22Rv1 (cell line): Measurements from ENCODE around the gene OR10G7.

Source experiments
- H3K27ac ChIP-seq: fragments of 450-650 bp; 2 replicates; pipeline ENCODE4 v1.5.1; 2017
- CTCF ChIP-seq: fragments of 450-650 bp; IDR thresholded peaks from 2 replicates; pipeline ENCODE4 v1.5.1; 2017; ENCODE audit warnings: mild to moderate bottlenecking
- ZFX ChIP-seq: fragments of 450-650 bp; IDR thresholded peaks from 2 replicates; pipeline ENCODE4 v1.6.1; 2017; ENCODE audit warnings: antibody characterized with exemption, borderline replicate concordance

Gene OR10G7

DNA sequence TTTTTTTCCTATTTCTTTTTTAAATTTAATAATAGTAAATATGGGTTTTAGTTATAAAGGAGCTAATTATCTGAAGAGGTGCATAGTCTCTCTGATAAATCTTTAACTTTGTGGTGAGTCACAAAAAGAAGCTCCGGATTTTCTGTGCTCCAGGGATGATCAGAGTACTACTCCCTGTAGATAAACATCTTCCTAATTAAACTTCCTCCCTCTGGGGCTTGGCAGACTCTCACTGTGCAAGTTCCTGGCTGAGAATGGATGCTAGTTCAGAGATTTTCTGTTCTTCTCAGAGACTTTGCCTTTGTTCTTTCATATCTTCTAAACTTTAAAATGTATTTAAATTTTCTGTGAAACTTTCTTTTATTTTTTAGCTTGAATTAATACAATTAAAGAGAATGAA, at the start of gene OR10G7:
Gene OR10G7, minus strand, starts transcription at position 72 of the 400 bp plus-strand sequence. CDS start 2,324 bp downstream, outside the sequence.
- no peak within 1 kb of the TSS for H3K27ac ChIP-seq
- TF ChIP-seq CTCF (no peak), ZFX (no peak)

DNA sequence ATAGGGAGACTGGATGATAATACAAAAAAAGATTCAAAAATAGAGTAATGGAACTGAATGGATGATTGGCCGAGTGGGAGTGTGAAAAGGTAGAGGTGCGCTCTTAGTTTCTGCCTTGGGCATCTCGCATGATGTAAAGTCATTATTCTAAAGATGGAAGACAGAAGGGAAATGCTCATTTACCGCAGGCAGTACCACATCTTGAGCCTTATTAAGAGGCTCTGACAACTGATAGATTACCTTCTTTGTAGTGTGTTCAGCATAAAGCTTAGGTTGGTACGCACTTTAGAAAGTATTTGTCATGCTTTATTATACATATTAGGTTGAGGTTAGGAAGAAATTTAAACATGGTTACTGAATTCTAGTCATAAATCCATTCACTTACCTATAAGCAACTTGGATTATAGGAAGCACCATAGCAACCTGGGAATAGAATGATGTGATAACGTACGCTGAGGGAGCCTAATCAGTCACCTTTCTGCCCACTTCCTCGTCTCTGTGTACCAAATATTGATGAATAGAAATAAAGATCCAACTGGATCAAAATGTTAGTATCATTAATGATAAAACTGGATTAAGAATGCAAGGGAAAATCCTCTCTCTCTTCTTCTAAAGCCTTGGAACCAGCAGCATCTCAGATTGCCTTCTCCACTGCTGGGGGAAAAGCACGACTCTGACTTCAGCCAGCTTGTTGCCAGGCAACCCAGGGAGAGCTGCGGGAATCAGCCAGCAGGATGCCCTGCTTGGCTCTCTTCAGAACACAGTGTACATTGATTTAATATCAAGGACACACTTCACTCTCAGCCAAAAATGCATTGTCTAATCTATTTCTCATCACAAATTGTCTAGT, 45.1 kb upstream of the OR10G7 start:
- no peak for TF ChIP-seq ZFX
- TF ChIP-seq CTCF = no peak
- H3K27ac ChIP-seq = no peak overlapping the region

DNA sequence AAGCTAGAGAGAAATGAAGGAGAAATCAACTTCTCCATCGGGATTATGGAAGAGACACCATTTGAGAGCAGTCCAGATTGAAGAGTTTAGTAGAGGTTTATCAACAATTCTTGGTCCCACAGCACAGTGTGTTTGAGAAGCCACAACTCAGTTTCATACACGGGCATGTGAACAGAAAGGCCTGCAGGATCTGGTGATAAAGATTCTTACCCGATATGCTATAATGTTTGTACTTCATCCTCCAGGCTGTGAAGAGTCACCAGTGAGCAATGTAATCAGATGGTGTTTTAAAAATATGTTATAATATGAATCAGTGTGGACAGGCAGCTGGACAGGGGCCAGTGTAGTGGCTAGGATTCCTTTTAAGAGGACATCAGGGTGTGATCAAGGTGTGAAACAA, 44.5 kb upstream of the OR10G7 start:
- TF ChIP-seq ZFX (no peak), CTCF (no peak)
- no peak overlapping the region for H3K27ac ChIP-seq

- H3K27ac ChIP-seq = no peak overlapping the region
- no peak for TF ChIP-seq ZFX
- TF ChIP-seq CTCF = no peak
These were observed 41.2 kb upstream of the OR10G7 start for GRCh38 chr11:124082371-124082770.

DNA sequence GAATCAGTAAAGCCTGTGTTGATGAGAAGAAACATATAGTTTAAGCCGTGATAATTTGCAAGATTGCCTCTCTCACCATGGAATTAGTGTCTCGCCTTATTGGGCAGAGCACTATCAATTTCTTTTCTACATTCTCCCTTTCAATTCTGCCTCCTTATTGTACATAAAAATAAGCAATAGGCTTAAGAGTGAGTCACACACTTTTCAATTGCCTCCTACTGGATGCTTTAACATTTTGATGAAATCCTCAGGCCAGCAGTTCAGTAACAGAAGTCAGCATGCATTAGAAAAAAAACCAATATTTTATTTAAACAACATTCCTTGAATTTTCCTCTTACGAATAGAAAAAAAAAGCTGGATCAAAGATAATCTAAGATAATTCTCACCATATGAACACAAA, 40.4 kb upstream of the OR10G7 start:
- H3K27ac ChIP-seq = no peak overlapping the region
- TF ChIP-seq CTCF (no peak), ZFX (no peak)

DNA sequence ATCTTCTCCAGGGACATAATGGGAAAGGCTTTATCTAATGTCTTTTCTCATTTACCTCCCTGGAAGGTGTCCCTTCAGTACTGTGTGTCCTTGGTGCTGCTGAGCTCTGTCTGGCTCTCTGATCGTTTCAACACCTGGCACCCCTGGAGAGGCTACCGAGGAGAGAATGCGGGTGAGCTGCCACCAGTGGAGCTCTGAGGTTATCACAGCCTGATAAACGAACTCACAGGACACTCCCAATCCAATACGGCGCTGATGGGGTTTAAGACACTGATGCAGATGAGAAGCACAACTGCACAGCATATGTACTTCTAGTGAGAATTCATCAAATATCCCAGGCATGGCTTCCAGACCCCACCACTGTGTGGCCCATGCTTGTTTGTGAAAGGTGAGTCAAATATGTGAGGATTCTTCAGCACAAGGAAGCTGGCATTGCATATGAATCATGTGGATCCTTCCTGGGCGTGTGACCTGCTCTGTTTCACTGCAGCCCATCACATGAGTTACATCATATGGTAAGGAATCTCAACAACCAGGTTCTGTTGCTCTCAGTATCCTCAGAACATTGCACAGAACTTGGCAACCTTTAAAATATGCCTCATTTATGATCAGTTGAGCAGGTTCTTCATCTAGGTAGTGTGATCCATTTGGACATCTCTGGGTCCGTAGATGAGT, 39.3 kb upstream of the OR10G7 start:
- no peak for TF ChIP-seq ZFX
- no peak for TF ChIP-seq CTCF
- no peak overlapping the region for H3K27ac ChIP-seq
